Hematopoietic multipotent progenitor cell treated with erythropoietin and hydrocortisone succinate and interleukin-3 and kit ligand, for 4 days (in vitro differentiated cells): ENCODE results near the gene EIF3K.
A peak's percentile ranks its signal among the peaks of the same experiment; 100 is the strongest.
"Not testable (repeated sequence)": the region's sequence is repeated elsewhere in the genome, so short reads cannot be mapped to it uniquely, and the experiment has no call there.

Source experiments
- DNase-seq: peaks from one replicate; pipeline ENCODE4 v3.0.0-alpha.2; 2015

The EIF3K gene

GRCh38 chr19:38619361-38620174 lies 580 bp downstream of the EIF3K start:
- no peak for DNase-seq

- no peak for DNase-seq
Measured at GRCh38 chr19:38624822-38625221, 5.8 kb downstream of the EIF3K start.

- DNase-seq, result no peak
Measured at GRCh38 chr19:38626401-38626800, 7.4 kb downstream of the EIF3K start.

GRCh38 chr19:38629568-38629967 lies 10.6 kb downstream of the EIF3K start:
- DNase-seq, result no peak

GRCh38 chr19:38631301-38631700 lies 12.3 kb downstream of the EIF3K start:
- DNase-seq, result not testable (repeated sequence)

- not testable (repeated sequence) for DNase-seq
Measured at GRCh38 chr19:38631811-38632475, 13.0 kb downstream of the EIF3K start.

GRCh38 chr19:38632476-38633213 lies 13.7 kb downstream of the EIF3K start:
- no peak for DNase-seq

- peak; percentile 82 for DNase-seq
Measured at GRCh38 chr19:38634757-38635482, 15.9 kb downstream of the EIF3K start.

GRCh38 chr19:38635483-38636399 lies 16.8 kb downstream of the EIF3K start:
- no peak for DNase-seq

GRCh38 chr19:38638461-38638860 lies 19.5 kb downstream of the EIF3K start:
- DNase-seq, result no peak

GRCh38 chr19:38639679-38640078 lies 20.7 kb downstream of the EIF3K start:
- DNase-seq, result no peak

GRCh38 chr19:38640368-38640767 lies 21.4 kb downstream of the EIF3K start:
- DNase-seq, result no peak

- DNase-seq, result no peak
Measured at GRCh38 chr19:38642176-38642575, 23.2 kb downstream of the EIF3K start.

- peak; percentile 37 for DNase-seq
Measured at GRCh38 chr19:38644719-38645118, 25.7 kb downstream of the EIF3K start.

GRCh38 chr19:38647368-38647965 lies 28.5 kb downstream of the EIF3K start, which contains the start of gene ACTN4:
Gene ACTN4 (plus strand): TSS chr19:38647649. CDS start chr19:38647746, 97 bp downstream.
- peak; percentile 98 for DNase-seq

GRCh38 chr19:38647966-38648768 lies 29.2 kb downstream of the EIF3K start:
- no peak for DNase-seq

- DNase-seq, result no peak
Measured at GRCh38 chr19:38648769-38649304, 29.8 kb downstream of the EIF3K start.

- DNase-seq, result no peak
Measured at GRCh38 chr19:38649305-38650171, 30.6 kb downstream of the EIF3K start.

GRCh38 chr19:38650172-38650775 lies 31.3 kb downstream of the EIF3K start:
- no peak for DNase-seq
